Nephron (organoid): Measurements from ENCODE around the gene OR52E1.
"Not testable (repeated sequence)": the region's sequence is repeated elsewhere in the genome, so short reads cannot be mapped to it uniquely, and the experiment has no call there.

Source experiments
- H3K27ac Mint-ChIP-seq, 3 experiments: 2 replicates each; pipeline ENCODE4 v1.8.0; 2020; ENCODE audit warnings: mixed read lengths in 3 of 3, mild to moderate bottlenecking in 2 of 3, moderate library complexity in 1 of 3
- H3K27me3 Mint-ChIP-seq: 2 replicates; pipeline ENCODE4 v1.8.0; 2021; ENCODE audit warnings: low read depth, mild to moderate bottlenecking, moderate library complexity, mixed read lengths
- H3K36me3 Mint-ChIP-seq: 2 replicates; pipeline ENCODE4 v1.8.0; 2020; ENCODE audit warnings: low read depth, mixed read lengths
- H3K4me1 Mint-ChIP-seq: 2 replicates; pipeline ENCODE4 v1.8.0; 2020; ENCODE audit warnings: mixed read lengths
- H3K4me3 Mint-ChIP-seq, 3 experiments: 2 replicates each; pipeline ENCODE4 v1.8.0; 2020; ENCODE audit warnings: mild to moderate bottlenecking in 3 of 3, mixed read lengths in 3 of 3, moderate library complexity in 2 of 3
- H3K9me3 Mint-ChIP-seq: 2 replicates; pipeline ENCODE4 v1.8.0; 2020; ENCODE audit warnings: mixed read lengths
- TF ChIP-seq, protein P1 (sequence below), 3 experiments: fragments of 200-600 bp; sonication (generic); IDR thresholded peaks; one replicate each; pipeline ENCODE4 v1.5.0; 2021; ENCODE audit warnings: antibody characterized with exemption in 3 of 3; ENCODE audit not compliant: unreplicated experiment in 3 of 3

The OR52E1 gene

DNA sequence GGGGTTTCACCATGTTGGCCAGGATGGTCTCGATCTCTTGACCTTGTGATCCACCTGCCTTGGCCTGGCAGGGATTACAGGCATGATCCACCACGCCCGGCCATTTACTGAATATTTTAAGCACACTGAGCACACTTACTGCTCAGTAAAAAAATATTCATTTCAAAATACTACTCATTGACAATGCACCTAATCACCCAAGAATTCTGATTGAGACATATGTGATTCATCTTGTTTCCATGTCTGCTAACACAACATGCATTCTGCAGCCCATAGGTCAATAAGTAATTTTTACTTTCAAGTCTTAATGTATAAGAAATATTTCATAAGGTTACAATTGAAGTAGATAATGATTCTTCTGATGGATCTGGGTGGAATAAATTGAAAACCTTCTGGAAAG lies 27.3 kb upstream of the OR52E1 start:
- TF ChIP-seq, protein P1, sequence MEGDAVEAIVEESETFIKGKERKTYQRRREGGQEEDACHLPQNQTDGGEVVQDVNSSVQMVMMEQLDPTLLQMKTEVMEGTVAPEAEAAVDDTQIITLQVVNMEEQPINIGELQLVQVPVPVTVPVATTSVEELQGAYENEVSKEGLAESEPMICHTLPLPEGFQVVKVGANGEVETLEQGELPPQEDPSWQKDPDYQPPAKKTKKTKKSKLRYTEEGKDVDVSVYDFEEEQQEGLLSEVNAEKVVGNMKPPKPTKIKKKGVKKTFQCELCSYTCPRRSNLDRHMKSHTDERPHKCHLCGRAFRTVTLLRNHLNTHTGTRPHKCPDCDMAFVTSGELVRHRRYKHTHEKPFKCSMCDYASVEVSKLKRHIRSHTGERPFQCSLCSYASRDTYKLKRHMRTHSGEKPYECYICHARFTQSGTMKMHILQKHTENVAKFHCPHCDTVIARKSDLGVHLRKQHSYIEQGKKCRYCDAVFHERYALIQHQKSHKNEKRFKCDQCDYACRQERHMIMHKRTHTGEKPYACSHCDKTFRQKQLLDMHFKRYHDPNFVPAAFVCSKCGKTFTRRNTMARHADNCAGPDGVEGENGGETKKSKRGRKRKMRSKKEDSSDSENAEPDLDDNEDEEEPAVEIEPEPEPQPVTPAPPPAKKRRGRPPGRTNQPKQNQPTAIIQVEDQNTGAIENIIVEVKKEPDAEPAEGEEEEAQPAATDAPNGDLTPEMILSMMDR (IDR thresholded peaks at IDR 0.05; ENCODE audit: unreplicated experiment in 3 of 3) = no peak
- H3K27me3 Mint-ChIP-seq = no peaks in the 10 kb centered on the region
- no peaks in the 10 kb centered on the region for H3K4me1 Mint-ChIP-seq
- no peak overlapping the region for H3K4me3 Mint-ChIP-seq
- H3K36me3 Mint-ChIP-seq = no peaks in the 10 kb centered on the region
- no peak overlapping the region for H3K27ac Mint-ChIP-seq
- no peaks in the 10 kb centered on the region for H3K9me3 Mint-ChIP-seq

DNA sequence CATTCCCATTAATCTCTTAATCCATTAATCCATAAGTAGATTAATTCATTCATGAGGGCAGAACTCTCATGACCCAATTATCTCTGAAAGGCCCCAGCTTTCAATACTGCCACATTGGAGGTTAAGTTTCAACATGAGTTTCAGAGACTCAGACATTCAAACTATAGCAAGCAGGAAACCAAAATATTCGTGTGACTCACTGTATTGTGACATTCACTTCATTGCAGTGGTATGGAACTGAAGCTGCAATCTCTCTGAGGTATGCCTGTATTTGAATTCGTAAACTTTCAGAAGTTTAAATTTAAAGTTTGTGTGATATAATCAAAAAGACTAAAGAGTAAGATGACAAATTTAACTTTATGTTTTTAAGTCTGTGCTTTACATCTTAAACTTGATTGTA lies 26.0 kb upstream of the OR52E1 start:
- Mint-ChIP-seq H3K27me3 (no peaks in the 10 kb centered on the region), H3K36me3 (no peaks in the 10 kb centered on the region), H3K9me3 (no peaks in the 10 kb centered on the region), H3K4me3 (no peak overlapping the region), H3K27ac (no peak overlapping the region), H3K4me1 (no peaks in the 10 kb centered on the region)
- TF ChIP-seq, protein P1 (IDR thresholded peaks at IDR 0.05; ENCODE audit: unreplicated experiment in 3 of 3) = no peak

- TF ChIP-seq, protein P1 (IDR thresholded peaks at IDR 0.05; ENCODE audit: unreplicated experiment in 3 of 3) = no peak
- Mint-ChIP-seq H3K9me3 (no peaks in the 10 kb centered on the region), H3K27me3 (no peaks in the 10 kb centered on the region), H3K4me1 (no peaks in the 10 kb centered on the region), H3K36me3 (no peaks in the 10 kb centered on the region), H3K4me3 (no peak within 1 kb of the TSS), H3K27ac (no peak within 1 kb of the TSS)
Observed at GRCh38 chr11:5046226-5046625, 23.1 kb upstream of the OR52E1 start, which contains the start of gene OR52J3. OR52J3 (plus strand) TSS chr11:5046526; CDS start chr11:5046526, 0 bp downstream.

- Mint-ChIP-seq H3K36me3 (no peaks in the 10 kb centered on the region), H3K27me3 (no peaks in the 10 kb centered on the region), H3K9me3 (no peaks in the 10 kb centered on the region), H3K27ac (no peak overlapping the region), H3K4me3 (no peak overlapping the region), H3K4me1 (no peaks in the 10 kb centered on the region)
- TF ChIP-seq, protein P1 (IDR thresholded peaks at IDR 0.05; ENCODE audit: unreplicated experiment in 3 of 3) = no peak
Observed at GRCh38 chr11:5046754-5047330, 22.5 kb upstream of the OR52E1 start.

GRCh38 chr11:5058679-5059078 lies 10.7 kb upstream of the OR52E1 start:
- not testable (repeated sequence) for H3K27ac Mint-ChIP-seq, H3K36me3 Mint-ChIP-seq, H3K9me3 Mint-ChIP-seq, H3K4me1 Mint-ChIP-seq, H3K27me3 Mint-ChIP-seq, H3K4me3 Mint-ChIP-seq

GRCh38 chr11:5059391-5059790 lies 10.0 kb upstream of the OR52E1 start, which contains the start of gene OR52E2:
OR52E2 (minus strand) TSS chr11:5059627; CDS start chr11:5059627, 0 bp downstream.
- no peaks in the 10 kb centered on the region for H3K27me3 Mint-ChIP-seq
- no peaks in the 10 kb centered on the region for H3K36me3 Mint-ChIP-seq
- peaks cover 5% of the 10 kb centered on the region for H3K4me1 Mint-ChIP-seq
- TF ChIP-seq, protein P1 (IDR thresholded peaks at IDR 0.05; ENCODE audit: unreplicated experiment in 3 of 3) = no peak
- no peaks in the 10 kb centered on the region for H3K9me3 Mint-ChIP-seq
- H3K27ac Mint-ChIP-seq = no peak within 1 kb of the TSS
- H3K4me3 Mint-ChIP-seq = no peak within 1 kb of the TSS
